ENCODE measurements around the gene GPR17. TPM values are rescaled to one million over a fixed set of nuclear protein-coding genes. Genes with fewer than 3 reads are reported as not detected.

The GPR17 gene
- total RNA-seq, 4 donors from 2014 or later = 0.20 TPM; not detected in 3

- H3K27ac ChIP-seq = no peak overlapping the region
- no peak for TF ChIP-seq POLR2A (IDR thresholded peaks at IDR 0.05)
- no peak for TF ChIP-seq CTCF (IDR thresholded peaks at IDR 0.05 in 4 of 5, conservative IDR thresholded peaks at IDR 0.05 in 1 of 5)
Measured at GRCh38 chr2:127641133-127641532, 4.8 kb upstream of the GPR17 start.

GRCh38 chr2:127641846-127642507 lies 4.0 kb upstream of the GPR17 start:
- no peaks in the 10 kb centered on the region for H3K9me3 ChIP-seq
- ATAC-seq = no peak
- no peak for TF ChIP-seq CTCF (IDR thresholded peaks at IDR 0.05 in 4 of 5, conservative IDR thresholded peaks at IDR 0.05 in 1 of 5)
- TF ChIP-seq POLR2A (IDR thresholded peaks at IDR 0.05) = no peak
- no peak overlapping the region for H3K4me3 ChIP-seq
- H3K4me1 ChIP-seq = peaks cover 11 to 13% of the 10 kb centered on the region in 2 donors
- no peaks in the 10 kb centered on the region for H3K36me3 ChIP-seq
- DNase-seq = no peak
- in situ Hi-C loops (cut with MboI; ENCODE audit: low sequenced_read_pairs in 4 of 4) (no loop called here), intact Hi-C loops (cut with DNase I; ENCODE audit: low total_unique reads) (no loop called here)
- H3K27me3 ChIP-seq = no peaks in the 10 kb centered on the region
- H3K27ac ChIP-seq = no peak overlapping the region

More at GRCh38 chr2:127641133-127641532, 4.8 kb upstream of the GPR17 start:
- intact Hi-C loops (cut with DNase I; ENCODE audit: low total_unique reads) (no loop called here), in situ Hi-C loops (cut with MboI; ENCODE audit: low sequenced_read_pairs in 4 of 4) (no loop called here)
- Histone ChIP-seq H3K36me3 (no peaks in the 10 kb centered on the region), H3K4me3 (no peak overlapping the region), H3K27me3 (no peaks in the 10 kb centered on the region), H3K4me1 (peaks cover 14% of the 10 kb centered on the region in 2 donors), H3K9me3 (no peaks in the 10 kb centered on the region)
- ATAC-seq (no peak), DNase-seq (no peak)

- H3K27ac ChIP-seq = no peak overlapping the region
Measured at GRCh38 chr2:127642706-127643438, 3.1 kb upstream of the GPR17 start.

GRCh38 chr2:127643439-127644065 lies 2.4 kb upstream of the GPR17 start:
- Histone ChIP-seq H3K27me3 (no peaks in the 10 kb centered on the region), H3K9me3 (no peaks in the 10 kb centered on the region), H3K36me3 (no peaks in the 10 kb centered on the region), H3K4me3 (no peak overlapping the region), H3K27ac (peak overlapping the region in 1 of 4 donors; percentile 31), H3K4me1 (no peaks in the 10 kb centered on the region)
- in situ Hi-C loops (cut with MboI; ENCODE audit: low sequenced_read_pairs in 4 of 4) = no loop called here
- ATAC-seq = no peak
- intact Hi-C loops (cut with DNase I; ENCODE audit: low total_unique reads) = no loop called here
- DNase-seq = no peak
- TF ChIP-seq CTCF (IDR thresholded peaks at IDR 0.05 in 4 of 5, conservative IDR thresholded peaks at IDR 0.05 in 1 of 5) = no peak
- TF ChIP-seq POLR2A (IDR thresholded peaks at IDR 0.05) = no peak

More at GRCh38 chr2:127642706-127643438, 3.1 kb upstream of the GPR17 start:
- Histone ChIP-seq H3K27me3 (no peaks in the 10 kb centered on the region), H3K4me1 (peaks cover 2 to 4% of the 10 kb centered on the region in 2 donors), H3K36me3 (no peaks in the 10 kb centered on the region), H3K9me3 (no peaks in the 10 kb centered on the region), H3K4me3 (no peak overlapping the region)
- intact Hi-C loops (cut with DNase I; ENCODE audit: low total_unique reads) = no loop called here
- TF ChIP-seq POLR2A (IDR thresholded peaks at IDR 0.05) (no peak), CTCF (IDR thresholded peaks at IDR 0.05 in 4 of 5, conservative IDR thresholded peaks at IDR 0.05 in 1 of 5) (no peak)
- DNase-seq = no peak
- in situ Hi-C loops (cut with MboI; ENCODE audit: low sequenced_read_pairs in 4 of 4) = no loop called here
- ATAC-seq = no peak
